HEK293 (cell line): ENCODE data around the gene RPL15.

Experiments
- CTCF ChIP-seq: fragments of 450-650 bp; formaldehyde crosslinking; IDR thresholded peaks from 2 replicates; pipeline ENCODE4 v1.5.1; 2016; ENCODE audit warnings: missing biosample characterization, missing genetic modification characterization
- RBAK ChIP-seq: fragments of 450-650 bp; formaldehyde crosslinking; IDR thresholded peaks from 2 replicates; pipeline ENCODE4 v1.5.1; 2016; ENCODE audit warnings: missing biosample characterization, missing genetic modification characterization

- TF ChIP-seq RBAK (no peak), CTCF (no peak)
These were observed 28.2 kb upstream of the RPL15 start for GRCh38 chr3:23888617-23889228.
